ENCODE results near the gene USP13. TPM values are rescaled to one million over a fixed set of nuclear protein-coding genes. Genes with fewer than 3 reads are reported as not detected.

USP13 gene
- total and polyA plus RNA-seq, 2 of the 4 experiments (the other 2 are of a cell fraction): 9.2 to 18.1 TPM

- ATAC-seq (ENCODE audit: low read depth): no peak
- no TSS peak for BruUV-seq (replicated peaks)
- POLR2A ChIA-PET (ENCODE audit: unreplicated experiment): no interaction called here
These were observed 42.8 kb upstream of the USP13 start for GRCh38 chr3:179610066-179610465.

More at GRCh38 chr3:179610066-179610465, 42.8 kb upstream of the USP13 start:
- H2BK120ac ChIP-seq (ENCODE audit: low read depth, low read length): no peak overlapping the region
- no peak overlapping the region for H2BK5ac ChIP-seq (ENCODE audit: low read depth, low read length, poor library complexity, severe bottlenecking)
- no peak overlapping the region for H2AK9ac ChIP-seq (replicated peaks; ENCODE audit: low read depth, low read length, poor library complexity)
- peaks cover 3% of the 10 kb centered on the region; the same call in 1 of the 2 replicates for H3K9me1 ChIP-seq (ENCODE audit: insufficient read depth, low read length)
- no peak overlapping the region for H3K27ac ChIP-seq (ENCODE audit: insufficient read depth, low read length)
- H3K18ac ChIP-seq (ENCODE audit: low read depth, low read length): no peak overlapping the region
- no peak overlapping the region for H3K14ac ChIP-seq (replicated peaks; ENCODE audit: low read depth, low read length)
- H2AFZ ChIP-seq (replicated peaks; ENCODE audit: low read length, poor library complexity): no peak overlapping the region
- H3K79me1 ChIP-seq (ENCODE audit: low read depth in 1 of 2, low read length in 2 of 2): peaks cover 22 to 26% of the 10 kb centered on the region in 2 experiments; a peak in 3 of 4 replicates
- no CpG with 5 or more reads among the region's 4 CpGs for WGBS, 2 experiments (ENCODE audit: extremely low coverage in 2 of 2, insufficient read length in 1 of 2)
- no peak overlapping the region for H2AK5ac ChIP-seq (ENCODE audit: low read depth, low read length)
- H3K27me3 ChIP-seq (ENCODE audit: control insufficient read depth, insufficient read depth, low read length): no peaks in the 10 kb centered on the region
- in situ Hi-C loops (cut with MboI; ENCODE audit: low sequenced_read_pairs) (no loop called here), dilution Hi-C loops (cut with HindIII; ENCODE audit: low sequenced_read_pairs, unreplicated experiment) (no loop called here), intact Hi-C loops (cut with micrococcal nuclease) (no loop called here)
- H4K20me1 ChIP-seq (ENCODE audit: insufficient read depth, low read length): no peaks in the 10 kb centered on the region; the same call in 1 of the 2 replicates
- no peak overlapping the region for H3K9ac ChIP-seq (ENCODE audit: low read depth, low read length)
- H3K23ac ChIP-seq (ENCODE audit: low read depth, low read length): no peak overlapping the region
- no peak overlapping the region for H2BK20ac ChIP-seq (ENCODE audit: low read depth, low read length)
- H2BK15ac ChIP-seq (ENCODE audit: low read depth, low read length): no peak overlapping the region
- TF ChIP-seq RCOR1 (IDR thresholded peaks at IDR 0.05; ENCODE audit: insufficient replicate concordance, low read length) (no peak), MAZ (IDR thresholded peaks at IDR 0.05; ENCODE audit: borderline replicate concordance, low read depth, low read length) (no peak), ELK1 (IDR thresholded peaks at IDR 0.05; ENCODE audit: borderline replicate concordance, low read depth, low read length) (no peak), CEBPB (IDR thresholded peaks at IDR 0.05; ENCODE audit: low read depth, low read length) (no peak), RAD21 (IDR thresholded peaks at IDR 0.05; ENCODE audit: low read length) (no peak), MAFK (IDR thresholded peaks at IDR 0.05; ENCODE audit: low read depth, low read length) (no peak), CTCF (conservative IDR thresholded peaks at IDR 0.05; ENCODE audit: low read depth, low read length) (no peak), BHLHE40 (IDR thresholded peaks at IDR 0.05; ENCODE audit: low read depth, low read length) (no peak), FOS (IDR thresholded peaks at IDR 0.05; ENCODE audit: low read depth, low read length) (no peak), SMC3 (IDR thresholded peaks at IDR 0.05; ENCODE audit: low read depth, low read length) (no peak), NFE2L2 (IDR thresholded peaks at IDR 0.05; ENCODE audit: low read depth, low read length) (no peak), USF2 (IDR thresholded peaks at IDR 0.05; ENCODE audit: low read depth, low read length) (no peak), MXI1 (IDR thresholded peaks at IDR 0.05; ENCODE audit: borderline replicate concordance, low read depth, low read length) (no peak), RFX5 (IDR thresholded peaks at IDR 0.05; ENCODE audit: low read depth, low read length) (no peak), POLR2A (IDR thresholded peaks at IDR 0.05; ENCODE audit: low read depth, low read length) (no peak), CHD1 (IDR thresholded peaks at IDR 0.05; ENCODE audit: low read depth, low read length) (no peak)
- H3K36me3 ChIP-seq (ENCODE audit: control insufficient read depth, insufficient read depth, low read length): peaks cover 3% of the 10 kb centered on the region; the same call in 1 of the 2 replicates
- no peak overlapping the region for H4K5ac ChIP-seq (ENCODE audit: low read depth, low read length)
- H3K56ac ChIP-seq (ENCODE audit: extremely low read depth, insufficient read depth, low read length): no peak overlapping the region
- no peak overlapping the region for H4K8ac ChIP-seq (ENCODE audit: low read depth in 2 of 2, low read length in 2 of 2)
- H3K4ac ChIP-seq (ENCODE audit: low read depth, low read length): no peak overlapping the region
- CTCF ChIA-PET: no interaction called here
- no peaks in the 10 kb centered on the region for H3K9me3 ChIP-seq (ENCODE audit: control insufficient read depth, insufficient read depth, low read length)
- no peak overlapping the region for H3K4me2 ChIP-seq (ENCODE audit: low read depth, low read length)
- H3K4me1 ChIP-seq (ENCODE audit: control insufficient read depth, insufficient read depth, low read length): peaks cover 4% of the 10 kb centered on the region
- no peak overlapping the region for H4K91ac ChIP-seq (ENCODE audit: insufficient read depth, low read depth, low read length)
- DNase-seq: no peak
- no peak overlapping the region for H3K4me3 ChIP-seq (ENCODE audit: insufficient read depth, low read depth, low read length)
